HG03196 (cell line): ENCODE data around the gene EPN2.
"Not testable (repeated sequence)": the region's sequence is repeated elsewhere in the genome, so short reads cannot be mapped to it uniquely, and the experiment has no call there.

Source experiments
- ATAC-seq: cut with Tn5 transposase; IDR thresholded peaks from one replicate; pipeline ENCODE4 v1.9.1; 2021; ENCODE audit not compliant: unreplicated experiment

The EPN2 gene

DNA sequence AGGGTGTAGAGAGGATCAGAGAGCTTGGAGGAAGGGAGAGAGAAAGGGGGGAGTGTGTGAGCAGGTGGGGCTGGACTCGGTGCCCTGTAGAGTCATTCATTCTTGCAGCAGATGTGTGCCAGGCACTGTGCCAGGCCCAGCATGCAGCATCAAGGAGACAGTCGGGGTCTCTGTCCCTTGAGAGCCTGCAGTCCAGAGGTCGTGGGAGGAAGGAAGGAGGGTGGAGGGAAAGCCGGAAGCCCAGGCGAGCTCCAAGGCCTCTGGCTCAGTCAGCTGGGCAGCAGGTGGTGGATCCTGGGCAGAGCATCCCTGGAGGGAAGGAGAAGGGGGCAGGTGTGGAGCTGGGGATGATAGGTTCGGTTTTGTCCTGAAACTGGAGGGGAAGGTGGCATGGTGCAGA is 27.5 kb downstream of the EPN2 start:
- ATAC-seq = no peak

DNA sequence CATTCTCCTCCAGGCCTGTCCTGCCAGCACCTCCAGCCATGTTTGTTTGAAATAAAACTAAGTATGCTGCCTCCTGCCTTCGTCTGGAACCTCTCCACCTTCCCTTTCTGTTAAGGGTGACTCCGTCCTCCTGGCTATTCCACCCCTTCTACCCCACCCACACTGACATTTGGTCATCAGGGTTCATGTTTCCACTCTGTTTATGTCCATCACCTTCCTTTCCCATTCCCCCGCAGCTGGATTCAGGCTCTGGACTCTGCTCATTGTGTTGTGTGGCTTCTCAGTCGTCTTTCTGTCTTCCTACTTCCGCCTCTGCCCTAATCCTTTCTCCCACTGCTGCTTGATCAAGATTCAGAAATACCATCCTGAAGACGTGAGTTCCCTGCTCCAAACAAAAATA is 28.6 kb downstream of the EPN2 start:
- ATAC-seq = no peak

DNA sequence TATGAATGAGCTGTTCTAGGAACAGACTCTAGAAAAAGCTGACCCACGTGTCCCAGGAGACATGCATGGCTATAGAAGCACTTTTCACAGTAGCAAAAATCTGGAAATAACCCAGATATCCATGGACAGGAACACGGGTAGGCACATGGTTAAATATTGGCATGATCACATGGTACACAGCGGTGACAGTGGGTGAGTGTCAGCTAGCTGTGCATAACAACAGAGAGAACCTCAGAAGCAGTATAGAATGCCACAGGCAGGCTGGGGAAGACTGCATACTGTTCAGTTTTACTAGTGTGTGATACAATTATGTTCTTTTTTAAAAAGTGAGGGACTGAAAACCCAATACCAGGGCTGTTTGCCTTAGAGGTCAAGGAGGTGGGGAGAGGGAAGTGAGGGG is 31.4 kb downstream of the EPN2 start:
- no peak for ATAC-seq

DNA sequence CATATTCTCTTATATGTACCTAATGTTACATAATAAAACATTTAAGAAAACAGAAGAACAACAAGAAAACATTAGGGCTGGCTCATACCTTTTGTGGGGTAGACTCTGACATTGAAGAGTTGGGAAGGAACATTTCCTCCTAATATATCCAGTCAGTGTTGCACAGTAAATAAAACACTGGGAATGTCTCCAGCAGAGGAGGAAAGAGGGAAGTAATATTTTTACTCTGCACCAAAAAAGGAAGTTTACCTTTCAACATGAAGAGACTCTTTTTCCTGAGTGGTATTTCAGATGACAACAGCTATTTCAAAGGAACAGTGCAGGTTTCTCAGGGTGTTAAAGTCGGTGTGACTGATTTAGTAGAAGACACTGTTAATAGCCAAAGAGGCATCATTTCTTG is 31.9 kb downstream of the EPN2 start:
- no peak for ATAC-seq

DNA sequence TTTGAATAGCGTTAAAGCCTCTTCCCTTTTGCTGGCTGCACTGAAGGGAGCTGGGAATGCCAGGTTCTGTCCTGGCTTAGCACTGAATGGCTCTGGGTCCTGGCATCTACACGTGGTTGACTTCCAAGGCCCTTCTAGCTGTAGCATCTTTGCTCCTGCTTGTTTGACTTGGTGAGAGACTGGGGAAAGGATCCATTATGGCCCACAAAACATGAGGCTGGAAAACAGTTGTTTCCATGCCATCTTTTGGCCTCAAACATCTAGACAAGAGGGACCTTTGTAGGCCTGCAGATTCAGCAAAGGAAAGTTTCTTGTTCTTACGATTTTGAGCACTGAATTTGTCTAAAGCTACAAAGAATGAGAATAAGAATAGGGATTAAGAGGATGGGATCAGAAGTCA is 32.5 kb downstream of the EPN2 start:
- ATAC-seq = no peak

DNA sequence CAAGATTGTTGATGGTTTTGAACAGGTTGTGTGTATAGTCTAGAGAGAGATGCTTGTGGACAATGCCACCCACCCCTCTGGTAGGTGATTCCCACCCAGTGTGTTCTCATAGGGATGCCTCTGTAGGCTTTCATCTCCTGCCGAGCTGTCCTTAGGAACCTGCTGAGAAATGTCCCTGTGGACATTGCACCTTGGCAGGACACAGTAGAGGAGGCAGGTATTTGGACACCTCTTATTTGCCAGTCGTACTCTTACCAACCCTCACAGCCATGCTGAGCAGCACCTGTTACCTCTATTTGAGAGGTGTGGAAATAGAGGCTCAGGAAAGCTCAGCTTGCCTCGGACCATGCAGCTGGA is 33.2 kb downstream of the EPN2 start:
- no peak for ATAC-seq

DNA sequence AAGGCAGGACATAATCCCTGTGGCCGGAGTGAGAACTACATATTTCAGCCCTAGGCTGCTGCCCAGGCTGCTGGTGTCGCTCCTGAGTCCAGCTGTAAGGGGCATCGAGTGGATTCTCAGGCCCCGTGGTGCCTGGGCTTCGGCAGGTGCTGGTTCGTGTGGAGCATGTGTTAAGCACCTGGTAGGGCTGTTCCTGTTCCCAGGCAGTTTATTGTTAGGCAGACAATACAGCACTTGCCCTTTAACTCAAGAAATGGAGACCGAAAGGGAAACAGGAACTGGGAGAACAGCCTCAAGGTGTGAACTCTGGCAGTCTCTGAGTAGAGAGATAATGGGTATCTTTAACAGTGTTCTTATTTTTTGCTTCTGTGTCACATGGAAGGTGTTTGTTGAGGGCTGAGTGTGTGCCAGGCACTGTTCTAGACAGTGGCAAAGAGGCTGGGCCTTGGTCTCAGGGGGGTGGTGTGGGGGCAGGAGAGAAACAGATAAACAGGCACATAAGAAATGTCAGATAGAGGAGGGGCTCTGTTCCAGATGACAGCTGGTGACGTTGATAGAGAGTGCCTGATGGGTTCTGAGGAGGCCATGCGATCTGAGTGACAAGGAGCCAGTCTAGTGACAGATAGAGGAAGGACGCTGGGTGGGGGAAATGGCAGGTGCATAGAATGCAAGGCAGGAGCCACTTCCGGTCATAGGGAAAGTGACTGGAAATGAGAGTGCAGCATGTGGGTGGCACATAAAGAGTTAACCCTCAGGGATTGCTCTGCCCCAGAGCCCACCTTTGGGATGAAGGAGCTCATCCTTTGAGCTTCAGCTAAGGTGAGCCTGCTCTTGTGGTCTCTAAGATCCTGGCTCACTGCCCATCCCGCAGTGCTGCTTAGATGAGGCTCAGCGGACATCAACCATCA is 33.8 kb downstream of the EPN2 start:
- peak; percentile 61 for ATAC-seq

DNA sequence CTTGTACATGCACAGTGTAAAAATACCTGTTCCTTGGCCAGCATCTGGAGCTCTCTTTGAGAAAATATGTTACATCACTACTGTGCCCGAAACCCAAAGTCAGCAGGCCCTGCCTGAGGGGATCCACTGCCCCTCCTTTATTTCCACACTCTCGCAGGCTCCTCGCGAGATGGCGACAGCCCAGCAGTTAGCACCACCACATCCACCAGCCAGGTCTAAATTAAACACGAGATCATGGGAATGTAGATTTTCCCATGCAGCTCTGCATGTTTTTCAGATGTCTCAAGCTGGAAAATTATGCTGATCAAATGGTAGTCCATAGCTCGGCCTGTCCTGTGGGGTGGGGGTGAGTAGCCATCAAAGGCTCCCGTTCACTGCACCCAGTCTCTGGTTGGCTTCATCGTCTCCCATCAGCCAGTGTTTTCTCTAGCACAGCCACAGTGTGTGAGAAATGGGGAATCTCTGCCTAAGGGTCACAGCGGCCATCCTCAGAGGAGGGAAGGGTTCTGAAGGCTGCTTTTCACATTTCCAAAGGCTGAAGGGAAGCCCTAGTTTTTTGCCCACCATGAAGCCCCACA is 34.7 kb downstream of the EPN2 start:
- no peak for ATAC-seq

DNA sequence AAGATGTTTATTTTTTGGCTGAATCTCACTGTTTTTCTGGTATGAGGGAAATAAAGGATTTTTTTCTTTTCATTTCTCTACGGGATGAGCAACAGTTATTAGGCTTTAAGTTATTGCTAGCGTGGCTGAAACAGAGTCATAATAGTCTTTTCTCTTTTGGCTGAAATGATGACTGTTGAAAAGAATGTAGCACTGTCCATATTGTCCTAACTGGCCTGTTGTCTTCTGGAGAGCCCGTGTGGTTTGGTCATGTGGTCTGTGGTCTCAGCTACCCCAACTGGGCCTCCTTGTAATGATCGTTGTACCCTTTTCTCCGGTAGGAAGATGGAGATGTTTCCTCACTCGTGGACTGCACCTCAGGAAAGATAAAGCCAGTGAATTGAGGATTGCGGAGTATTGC is 36.6 kb downstream of the EPN2 start:
- no peak for ATAC-seq

DNA sequence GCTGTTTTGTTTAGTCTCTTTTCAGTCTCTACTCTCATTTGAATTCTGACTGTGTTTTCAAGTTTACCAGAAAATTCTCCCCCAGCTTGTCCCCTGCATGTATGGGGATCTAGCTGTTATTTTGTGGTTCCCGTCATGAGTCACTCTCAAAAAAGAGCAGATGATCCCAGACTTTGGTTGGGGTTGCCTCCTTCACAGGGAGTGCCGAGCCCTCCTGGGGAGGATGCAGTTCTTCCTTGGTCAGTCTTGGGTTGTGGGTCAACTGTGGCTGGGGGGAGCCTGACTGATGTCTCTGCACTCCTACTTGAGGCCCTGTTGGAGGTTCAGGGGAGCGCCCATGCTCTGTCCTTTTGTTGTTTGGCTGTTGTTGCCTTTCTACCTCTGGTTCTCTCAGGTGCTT is 37.7 kb downstream of the EPN2 start:
- ATAC-seq = no peak

DNA sequence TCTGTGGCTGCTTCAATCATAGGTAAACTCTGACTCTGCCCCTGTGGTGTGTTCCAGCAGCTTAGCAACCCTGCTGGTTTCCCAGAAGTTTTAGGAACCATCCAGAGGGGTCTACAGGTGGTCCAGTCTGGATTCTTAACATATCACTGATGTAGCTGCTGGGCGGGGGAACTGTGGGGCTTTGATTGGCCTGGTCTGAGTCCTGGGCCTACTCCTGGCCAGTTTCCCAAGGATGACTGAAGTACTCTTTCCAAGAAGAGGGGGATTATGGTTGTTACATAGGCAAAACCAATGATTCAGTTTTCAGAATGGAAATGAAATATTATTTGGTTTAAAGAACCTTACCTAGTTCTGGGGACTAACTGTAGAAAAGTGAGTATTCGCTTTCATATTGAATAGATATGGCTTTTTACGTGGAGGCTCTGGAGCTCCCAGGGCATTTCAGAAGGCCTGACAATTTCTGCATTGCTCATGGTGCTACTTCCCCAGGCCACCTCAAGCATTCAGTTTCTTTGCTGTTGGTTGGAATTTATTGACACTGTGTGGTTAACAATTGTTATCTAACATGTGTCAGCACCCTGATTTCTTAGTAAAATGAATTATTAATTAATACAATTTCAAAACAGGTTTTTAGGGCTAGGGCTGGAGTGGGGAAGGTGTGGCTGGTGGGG is 38.4 kb downstream of the EPN2 start:
- ATAC-seq = no peak

DNA sequence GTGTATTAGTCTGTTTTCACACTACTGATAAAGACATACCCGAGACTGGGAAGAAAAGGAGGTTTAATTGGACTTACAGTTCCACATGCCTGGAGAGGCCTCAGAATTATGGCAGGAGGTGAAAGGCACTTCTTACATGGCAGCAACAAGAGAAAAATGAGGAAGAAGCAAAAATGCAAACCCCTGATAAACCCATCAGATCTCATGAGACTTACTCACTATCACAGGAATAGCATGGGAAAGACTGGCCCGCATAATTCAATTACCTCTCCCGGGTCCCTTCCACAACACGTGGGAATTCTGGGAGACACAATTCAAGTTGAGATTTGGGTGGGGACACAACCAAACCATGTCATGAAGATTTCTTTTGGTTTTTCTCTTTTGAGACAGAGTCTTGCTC is 41.1 kb downstream of the EPN2 start:
- not testable (repeated sequence) for ATAC-seq

DNA sequence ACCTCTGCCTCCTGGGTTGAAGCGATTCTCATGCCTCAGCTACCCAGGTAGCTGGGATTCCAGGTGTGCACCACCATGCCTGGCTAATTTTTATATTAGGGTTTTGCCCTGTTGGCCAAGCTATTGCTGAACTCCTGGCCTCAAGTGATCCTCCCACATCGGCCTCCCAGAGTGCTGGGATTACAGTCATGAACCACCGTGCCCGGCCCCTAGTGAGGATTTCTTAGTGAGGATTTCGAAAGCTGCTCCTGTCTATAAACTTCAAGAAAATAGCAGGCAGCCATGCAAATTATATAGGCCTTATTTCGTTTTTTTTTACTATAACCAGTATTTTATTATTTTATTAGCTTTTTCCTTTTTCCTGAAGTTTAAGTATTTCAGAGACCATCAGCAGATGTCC is 41.6 kb downstream of the EPN2 start:
- no peak for ATAC-seq

DNA sequence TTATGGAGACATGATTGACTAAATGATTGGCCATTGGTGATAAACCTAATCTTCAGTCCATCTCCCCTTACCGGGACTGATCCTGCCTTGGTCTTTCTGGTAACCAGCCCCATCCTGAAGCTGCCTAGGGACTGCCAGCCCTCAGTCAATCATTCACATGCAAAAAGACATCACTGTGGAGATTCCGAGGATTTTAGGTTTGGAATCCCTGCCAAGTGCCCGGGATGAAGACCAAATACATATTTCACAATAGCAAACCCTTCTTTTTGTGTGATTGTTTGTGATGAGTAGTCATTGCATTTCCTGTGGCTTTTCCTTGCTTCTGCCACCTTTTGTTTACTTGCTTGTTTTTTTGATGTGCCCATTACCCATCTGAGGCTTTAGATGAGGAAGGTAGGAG is 44.0 kb downstream of the EPN2 start:
- ATAC-seq = no peak

DNA sequence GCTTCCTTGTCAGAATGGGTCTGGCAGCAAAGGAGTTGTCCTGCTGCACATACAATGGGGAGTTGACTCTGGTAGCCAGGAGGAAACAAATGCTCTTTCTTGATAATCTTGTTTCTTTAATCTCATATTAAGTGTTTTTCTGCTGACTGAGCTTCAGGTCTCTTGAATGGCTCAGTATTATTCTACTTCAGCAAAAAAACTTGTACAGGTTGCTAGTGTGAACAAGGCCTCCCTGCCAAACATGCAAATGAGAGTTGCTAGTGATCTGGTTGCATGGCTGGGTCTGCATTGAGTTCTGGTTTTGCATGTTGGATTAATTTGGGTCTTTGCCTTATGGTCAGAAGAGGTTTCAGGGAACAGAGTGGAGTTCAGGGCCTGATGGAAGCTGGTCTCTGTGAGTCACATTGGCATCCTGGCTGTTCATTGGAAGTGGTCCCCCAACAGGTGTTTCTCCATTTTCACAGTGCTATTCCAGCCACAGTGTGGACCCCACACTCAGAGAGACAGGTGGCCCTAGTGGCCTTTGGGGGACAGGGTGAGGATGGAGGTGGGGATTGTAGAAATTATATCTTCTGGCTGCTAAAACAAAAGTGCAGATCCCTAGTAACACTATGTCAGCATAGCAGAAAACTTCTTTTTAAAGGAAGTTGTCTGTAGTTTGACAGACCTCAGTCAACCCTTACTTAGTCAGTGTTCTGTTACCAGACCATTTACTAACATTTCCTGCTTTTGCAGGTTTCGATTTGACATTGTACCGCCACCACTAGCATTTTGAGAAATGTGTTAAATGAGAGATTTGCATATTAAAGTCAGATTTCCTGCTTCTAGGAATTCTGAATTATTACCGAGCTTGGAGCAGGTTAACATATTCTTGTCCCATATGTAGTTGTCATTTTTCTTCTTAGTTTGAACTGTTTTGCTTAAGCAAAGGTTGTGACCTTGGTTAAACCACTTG is 47.1 kb downstream of the EPN2 start:
- ATAC-seq = no peak

DNA sequence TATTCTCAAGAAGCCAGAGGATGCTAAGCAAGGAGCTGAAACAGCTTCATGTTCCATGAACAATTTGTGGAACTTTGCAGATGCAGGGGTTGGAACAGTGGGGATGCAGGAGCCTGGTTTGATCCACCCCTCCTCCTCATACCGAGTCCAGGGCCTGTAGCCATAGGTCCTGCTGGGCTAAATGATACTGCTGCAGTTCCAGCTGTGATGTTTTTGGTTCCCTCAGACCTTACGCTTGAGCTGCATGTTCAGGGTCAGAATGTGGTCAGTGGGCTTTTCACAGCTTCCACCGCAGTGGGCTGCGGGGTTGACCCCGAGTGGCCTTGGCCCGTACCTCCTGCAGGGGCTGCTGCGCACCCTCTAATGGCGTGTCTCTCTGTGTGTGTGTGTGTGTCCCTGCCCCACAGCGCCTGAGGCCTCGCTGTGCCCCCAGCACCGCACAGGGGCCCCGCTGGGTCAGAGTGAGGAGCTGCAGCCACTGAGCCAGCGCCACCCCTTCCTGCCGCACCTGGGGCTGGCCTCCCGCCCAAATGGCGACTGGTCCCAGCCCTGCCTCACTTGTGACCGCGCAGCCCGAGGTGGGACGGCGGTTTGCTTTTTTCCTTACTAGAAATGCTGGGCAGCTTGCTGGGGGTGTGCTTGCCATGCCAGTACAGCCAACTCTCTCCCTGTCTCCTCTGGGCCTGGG is 48.2 kb downstream of the EPN2 start:
- no peak for ATAC-seq

DNA sequence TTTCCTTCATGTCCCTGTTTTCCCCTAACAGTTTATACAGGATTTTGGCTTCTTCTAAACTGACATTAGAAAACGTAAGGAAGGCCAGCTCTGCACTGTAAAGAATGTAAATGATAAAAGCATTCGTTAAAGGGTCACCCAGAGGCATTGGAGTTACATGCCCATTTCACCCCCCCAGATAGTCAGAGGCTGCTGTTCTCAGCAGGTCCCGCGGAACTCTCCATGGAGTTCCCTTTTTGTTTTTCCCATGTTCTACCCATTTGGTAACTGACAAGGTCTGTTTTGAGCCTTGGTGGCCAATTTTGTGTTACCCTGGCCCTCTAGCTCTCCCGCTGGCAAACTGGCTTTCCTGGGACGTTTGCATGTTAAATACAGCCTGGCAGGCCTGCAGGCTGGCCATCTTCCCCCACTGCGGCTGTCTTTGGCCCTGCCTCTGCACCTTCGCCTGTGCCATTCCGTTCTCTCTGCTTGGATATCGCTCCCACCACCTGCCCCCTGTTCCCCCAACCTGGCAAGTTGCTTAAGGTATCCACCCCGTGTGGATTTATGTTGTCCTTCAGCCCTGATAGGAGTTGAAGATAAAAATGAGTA is 49.7 kb downstream of the EPN2 start:
- ATAC-seq = no peak

DNA sequence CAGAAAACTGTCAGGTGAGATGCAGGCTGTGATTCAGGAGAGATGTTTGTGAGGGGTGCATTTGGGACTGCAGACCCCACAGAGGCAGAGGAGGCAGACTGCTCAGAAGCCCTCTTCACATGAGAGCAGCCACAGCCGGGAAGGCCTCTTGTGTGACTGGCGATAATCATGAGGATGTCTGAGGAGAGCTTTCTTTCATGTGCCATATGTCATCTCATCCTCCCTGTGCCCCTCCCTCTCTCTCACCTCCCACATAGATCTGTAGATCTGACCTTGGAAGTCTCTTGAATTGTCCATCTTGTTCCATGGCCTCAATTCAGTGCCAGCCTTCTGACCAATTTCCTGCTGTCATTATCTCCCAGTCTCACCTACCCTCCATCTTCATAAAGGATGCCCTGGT is 50.5 kb downstream of the EPN2 start:
- ATAC-seq = no peak

DNA sequence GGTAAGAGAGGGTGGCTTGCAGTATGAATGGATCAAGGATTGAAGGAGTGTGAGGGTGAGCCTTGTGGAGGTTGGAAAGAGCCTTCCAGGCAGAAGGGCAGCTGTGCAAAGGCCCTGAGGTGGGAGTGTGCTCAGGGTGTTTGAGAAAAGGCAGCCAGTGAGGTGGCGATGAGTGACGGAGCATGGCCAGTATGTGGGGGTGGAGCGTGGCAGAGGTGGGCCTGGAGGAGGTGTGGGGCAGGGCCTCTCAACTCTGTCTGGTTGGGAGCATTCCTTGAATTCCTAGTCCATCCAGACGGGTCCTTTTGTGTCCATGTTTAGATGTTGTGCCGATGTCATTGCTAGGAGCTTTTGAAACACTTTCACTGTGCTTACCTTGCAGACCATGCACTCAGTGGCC is 51.3 kb downstream of the EPN2 start:
- no peak for ATAC-seq

DNA sequence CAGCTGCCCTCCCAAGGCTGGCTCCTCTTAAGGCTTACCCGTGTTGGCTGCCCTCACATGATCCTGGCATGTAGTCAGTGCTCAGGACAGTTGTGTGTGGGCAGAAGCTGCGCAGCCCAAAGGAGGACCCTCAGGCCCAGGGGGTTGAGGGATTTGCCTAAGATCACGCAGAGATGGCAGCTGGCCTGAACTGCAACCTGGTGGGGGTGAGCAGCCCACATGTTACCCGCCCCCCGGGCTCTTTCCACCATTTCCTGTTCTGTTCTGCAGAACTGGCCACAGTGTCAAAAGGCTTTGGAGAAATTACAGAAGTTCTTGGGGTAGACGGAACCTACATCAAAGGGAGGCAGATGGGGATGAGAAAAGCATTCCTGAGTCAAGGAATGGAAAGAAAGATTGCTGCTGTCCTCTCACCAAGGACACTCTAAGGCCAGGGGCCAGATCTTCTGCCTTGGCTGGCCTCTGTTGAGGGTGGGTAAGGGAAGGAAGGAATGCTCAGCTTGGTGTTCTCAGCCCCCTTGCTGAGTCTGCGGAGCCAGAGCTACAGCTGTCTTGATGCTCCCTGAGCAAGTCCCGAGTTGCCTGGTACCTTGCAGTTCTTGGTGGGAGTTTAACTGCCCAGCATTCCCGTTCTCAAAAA is 53.0 kb downstream of the EPN2 start:
- no peak for ATAC-seq
